Vagina (tissue), 2 donors: ENCODE data around the gene PODN. TPM values are rescaled to one million over a fixed set of nuclear protein-coding genes. Genes with fewer than 3 reads are reported as not detected.

Source experiments
- DNase-seq, 2 donors: peaks; one replicate each; pipeline ENCODE4 v3.0.0-alpha.2; 2017; ENCODE audit errors: extremely low spot score in 2 of 2
- H3K27ac ChIP-seq: fragments of 200-600 bp; sonication (generic); one replicate; pipeline ENCODE4 v1.5.1; 2019
- H3K27me3 ChIP-seq: fragments of 200-600 bp; sonication (generic); one replicate; pipeline ENCODE4 v1.5.1; 2019
- H3K36me3 ChIP-seq, 2 donors: fragments of 200-600 bp; sonication (generic); one replicate each; pipeline ENCODE4 v1.5.1; 2017 to 2019
- H3K4me1 ChIP-seq: fragments of 200-600 bp; sonication (generic); one replicate; pipeline ENCODE4 v1.5.1; 2019
- H3K4me3 ChIP-seq, 2 donors: fragments of 200-600 bp; sonication (generic); 1 replicate in 1 of 2; 2 replicates in 1 of 2; pipeline ENCODE4 v1.5.1; 2016 to 2019
- H3K9me3 ChIP-seq: fragments of 200-600 bp; sonication (generic); one replicate; pipeline ENCODE4 v1.5.1; 2019
- POLR2A ChIP-seq, 2 donors: fragments of 450-650 bp; IDR thresholded peaks; one replicate each; pipeline ENCODE4 v1.6.1; 2017; ENCODE audit warnings: antibody characterized with exemption in 2 of 2, mild to moderate bottlenecking in 2 of 2, moderate library complexity in 2 of 2
- POLR2AphosphoS5 ChIP-seq, 2 donors: sonication (generic); formaldehyde crosslinking; IDR thresholded peaks; one replicate each; pipeline ENCODE4 v1.9.0; 2017; ENCODE audit warnings: antibody characterized with exemption in 2 of 2, mild to moderate bottlenecking in 2 of 2, low read depth in 1 of 2; ENCODE audit not compliant: insufficient read depth in 1 of 2
- intact Hi-C: fragments of 100-400 bp; cut with DNase I; formaldehyde crosslinking; loops from one replicate; pipeline ENCODE4 v1.15.1; 2023
- total RNA-seq: library from RNA; depleted of rRNA; stranded (reverse); fragments of >200 nt; gene quantifications from one replicate; pipeline ENCODE4 v1.2.3, GENCODE V29; 2016
- TF ChIP-seq, protein P1 (sequence below), 3 experiments: fragments of 450-650 bp in 2 of 3; fragments of 200-600 bp in 1 of 3; sonication (generic) in 1 of 3; IDR thresholded peaks; one replicate each; pipeline ENCODE4 v1.5.1; 2017 to 2019; ENCODE audit warnings: antibody characterized with exemption in 3 of 3, mild to moderate bottlenecking in 2 of 3, moderate library complexity in 2 of 3

Gene PODN
- total RNA-seq, 1 donor from 2014 or later, result 207 TPM

DNA sequence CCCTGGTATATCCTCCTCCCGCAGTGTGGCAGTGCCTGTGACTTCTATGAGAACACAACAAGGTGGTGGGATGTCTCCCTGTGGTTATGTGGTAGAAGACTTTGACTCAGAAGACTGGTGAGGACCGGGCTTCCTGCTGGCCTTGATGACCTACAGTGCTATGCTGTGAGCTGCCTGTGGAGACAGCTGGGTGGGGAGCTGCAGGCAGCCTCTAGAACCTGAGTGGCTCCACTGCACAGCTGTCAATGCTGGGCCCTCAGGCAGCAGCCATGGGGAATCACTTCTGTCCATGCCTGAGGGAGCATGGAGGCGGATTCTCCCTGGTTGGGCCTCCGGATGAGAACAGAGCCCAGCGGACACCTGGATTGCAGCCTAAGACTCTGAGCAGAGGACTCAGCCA, 65.5 kb downstream of the PODN start:
- H3K27me3 ChIP-seq, result no peaks in the 10 kb centered on the region

DNA sequence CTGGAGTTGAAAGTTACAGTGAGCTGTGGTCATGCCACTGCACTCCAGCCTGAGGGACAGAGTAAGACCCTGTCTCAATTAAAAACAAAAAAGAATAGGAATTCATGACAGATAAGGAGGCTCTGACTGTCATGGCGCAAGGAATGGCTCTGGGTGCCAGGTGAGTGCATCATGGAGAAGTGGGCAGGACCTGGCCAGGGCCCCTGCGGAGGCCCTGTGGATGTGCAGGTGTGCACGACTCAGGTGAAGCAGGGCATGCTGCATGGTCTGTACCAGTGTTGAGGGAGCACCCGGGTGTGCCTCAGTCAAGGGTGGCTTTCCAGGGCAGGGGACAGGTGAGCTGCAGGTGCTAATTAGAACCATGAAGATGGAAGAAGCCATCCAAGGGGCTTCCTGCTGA, 66.4 kb downstream of the PODN start:
- DNase-seq, result no peak

More for the DNA sequence above, 65.5 kb downstream of the PODN start:
- Histone ChIP-seq H3K4me1 (peaks cover 29% of the 10 kb centered on the region), H3K27ac (peak overlapping the region; percentile 6), H3K4me3 (no peak overlapping the region), H3K9me3 (no peaks in the 10 kb centered on the region), H3K36me3 (no peaks in the 10 kb centered on the region)
- no peak for DNase-seq
- TF ChIP-seq, protein P1, sequence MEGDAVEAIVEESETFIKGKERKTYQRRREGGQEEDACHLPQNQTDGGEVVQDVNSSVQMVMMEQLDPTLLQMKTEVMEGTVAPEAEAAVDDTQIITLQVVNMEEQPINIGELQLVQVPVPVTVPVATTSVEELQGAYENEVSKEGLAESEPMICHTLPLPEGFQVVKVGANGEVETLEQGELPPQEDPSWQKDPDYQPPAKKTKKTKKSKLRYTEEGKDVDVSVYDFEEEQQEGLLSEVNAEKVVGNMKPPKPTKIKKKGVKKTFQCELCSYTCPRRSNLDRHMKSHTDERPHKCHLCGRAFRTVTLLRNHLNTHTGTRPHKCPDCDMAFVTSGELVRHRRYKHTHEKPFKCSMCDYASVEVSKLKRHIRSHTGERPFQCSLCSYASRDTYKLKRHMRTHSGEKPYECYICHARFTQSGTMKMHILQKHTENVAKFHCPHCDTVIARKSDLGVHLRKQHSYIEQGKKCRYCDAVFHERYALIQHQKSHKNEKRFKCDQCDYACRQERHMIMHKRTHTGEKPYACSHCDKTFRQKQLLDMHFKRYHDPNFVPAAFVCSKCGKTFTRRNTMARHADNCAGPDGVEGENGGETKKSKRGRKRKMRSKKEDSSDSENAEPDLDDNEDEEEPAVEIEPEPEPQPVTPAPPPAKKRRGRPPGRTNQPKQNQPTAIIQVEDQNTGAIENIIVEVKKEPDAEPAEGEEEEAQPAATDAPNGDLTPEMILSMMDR (IDR thresholded peaks at IDR 0.05), result no peak
- TF ChIP-seq POLR2AphosphoS5 (IDR thresholded peaks at IDR 0.05; ENCODE audit: insufficient read depth in 1 of 2, low read depth in 1 of 2) (no peak), POLR2A (IDR thresholded peaks at IDR 0.05) (no peak)
- intact Hi-C loops, result no loop called here

GRCh38 chr1:53129891-53130597, 68.0 kb downstream of the PODN start:
- H3K27ac ChIP-seq, result no peak overlapping the region
- H3K4me3 ChIP-seq, result no peak overlapping the region
- no peaks in the 10 kb centered on the region for H3K9me3 ChIP-seq
- no peak for DNase-seq
- TF ChIP-seq POLR2A (IDR thresholded peaks at IDR 0.05), result no peak
- TF ChIP-seq, protein P1 (IDR thresholded peaks at IDR 0.05), result no peak
- no peak for TF ChIP-seq POLR2AphosphoS5 (IDR thresholded peaks at IDR 0.05; ENCODE audit: insufficient read depth in 1 of 2, low read depth in 1 of 2)
- H3K36me3 ChIP-seq, result no peaks in the 10 kb centered on the region
- intact Hi-C loops, result no loop called here
- H3K4me1 ChIP-seq, result peaks cover 12% of the 10 kb centered on the region
- no peaks in the 10 kb centered on the region for H3K27me3 ChIP-seq

More for the DNA sequence above, 66.4 kb downstream of the PODN start:
- Histone ChIP-seq H3K36me3 (no peaks in the 10 kb centered on the region), H3K9me3 (no peaks in the 10 kb centered on the region), H3K27me3 (no peaks in the 10 kb centered on the region), H3K27ac (no peak overlapping the region), H3K4me3 (no peak overlapping the region), H3K4me1 (peaks cover 21% of the 10 kb centered on the region)
- TF ChIP-seq POLR2AphosphoS5 (IDR thresholded peaks at IDR 0.05; ENCODE audit: insufficient read depth in 1 of 2, low read depth in 1 of 2), result no peak
- TF ChIP-seq, protein P1 (IDR thresholded peaks at IDR 0.05), result no peak
- TF ChIP-seq POLR2A (IDR thresholded peaks at IDR 0.05), result no peak
- intact Hi-C loops, result no loop called here

DNA sequence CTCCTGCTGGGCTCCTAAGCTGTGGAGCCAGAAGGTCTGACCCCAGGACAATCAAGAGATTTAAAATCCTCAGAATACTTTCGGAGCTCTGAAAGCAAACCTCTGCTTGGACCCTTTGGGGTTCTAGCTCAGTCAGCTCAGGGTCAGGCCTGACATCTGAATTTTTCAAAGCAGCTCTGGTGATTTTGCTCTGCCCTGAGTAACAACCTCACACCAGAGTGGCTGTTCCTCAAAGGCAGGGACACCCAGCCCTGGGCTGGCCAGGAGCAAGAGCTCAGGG, 68.5 kb downstream of the PODN start:
- Histone ChIP-seq H3K4me3 (no peak overlapping the region), H3K4me1 (peaks cover 7% of the 10 kb centered on the region), H3K27ac (no peak overlapping the region), H3K36me3 (no peaks in the 10 kb centered on the region), H3K27me3 (no peaks in the 10 kb centered on the region), H3K9me3 (no peaks in the 10 kb centered on the region)
- TF ChIP-seq POLR2AphosphoS5 (IDR thresholded peaks at IDR 0.05; ENCODE audit: insufficient read depth in 1 of 2, low read depth in 1 of 2) (no peak), POLR2A (IDR thresholded peaks at IDR 0.05) (no peak)
- TF ChIP-seq, protein P1 (IDR thresholded peaks at IDR 0.05), result no peak
- no peak for DNase-seq
- intact Hi-C loops, result no loop called here

DNA sequence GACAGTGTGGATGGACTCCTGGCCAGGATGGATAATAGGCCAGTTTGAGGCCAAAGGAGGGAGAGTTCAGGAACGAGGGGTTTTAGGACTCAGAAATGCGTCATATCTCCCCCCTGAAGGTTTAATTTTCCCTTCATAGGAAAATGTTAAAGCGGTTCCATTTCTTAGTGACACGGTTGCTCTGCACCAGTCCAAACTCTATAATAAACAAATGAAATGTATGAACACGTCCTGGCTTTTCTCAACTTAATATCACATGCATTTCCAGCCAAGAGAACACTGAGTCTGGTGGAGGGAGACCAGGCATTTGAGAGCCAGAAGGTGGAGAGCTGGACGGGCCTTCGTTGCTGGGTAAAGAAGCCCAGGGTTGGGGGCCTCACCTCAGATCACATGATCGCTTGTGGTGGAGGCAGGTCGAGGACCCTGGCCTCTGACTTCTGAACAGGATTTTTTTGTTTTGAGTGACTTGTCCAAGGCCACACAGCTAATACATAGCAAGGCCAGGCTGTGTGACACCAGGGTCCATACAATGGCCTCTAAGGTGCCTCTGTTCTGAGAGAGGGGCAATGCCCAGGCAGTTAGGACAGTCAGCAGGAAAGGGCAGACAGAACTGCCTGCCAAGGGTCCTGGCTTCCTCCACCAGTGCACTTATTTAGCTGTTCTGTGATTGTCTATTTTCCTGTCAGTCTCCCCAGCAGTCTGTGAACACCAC, 69.0 kb downstream of the PODN start:
- no peak for DNase-seq
- Histone ChIP-seq H3K27me3 (no peaks in the 10 kb centered on the region), H3K27ac (no peak overlapping the region), H3K4me1 (peaks cover 2% of the 10 kb centered on the region), H3K4me3 (no peak overlapping the region), H3K36me3 (no peaks in the 10 kb centered on the region), H3K9me3 (no peaks in the 10 kb centered on the region)
- intact Hi-C loops, result no loop called here
- TF ChIP-seq POLR2AphosphoS5 (IDR thresholded peaks at IDR 0.05; ENCODE audit: insufficient read depth in 1 of 2, low read depth in 1 of 2) (no peak), POLR2A (IDR thresholded peaks at IDR 0.05) (no peak)
- TF ChIP-seq, protein P1 (IDR thresholded peaks at IDR 0.05), result no peak
